Measurements from ENCODE around the gene ABCB11.
"Not testable (repeated sequence)": the region's sequence is repeated elsewhere in the genome, so short reads cannot be mapped to it uniquely, and the experiment has no call there.

GRCh38 chr2:169054575-169054974, 23.5 kb upstream of the ABCB11 start:
- TF ChIP-seq POLR2A (IDR thresholded peaks at IDR 0.05; ENCODE audit: low read length); GATA1 (IDR thresholded peaks at IDR 0.05; ENCODE audit: low read depth, low read length): not testable (repeated sequence)

Data from erythroblast (primary cell).